ENCODE results near the gene SLC43A3.

GRCh38 chr11:57426929-57427726 lies at the start of gene SLC43A3:
- peak; percentile 19 for TF ChIP-seq POLR2A (IDR thresholded peaks at IDR 0.05; ENCODE audit: low read depth)
- no peak for TF ChIP-seq CTCF (IDR thresholded peaks at IDR 0.05)
- no peak for TF ChIP-seq EP300 (IDR thresholded peaks at IDR 0.05)
